Stimulated activated CD4-positive, alpha-beta T cell treated with anti-CD3 and anti-CD28 coated beads, Interleukin-1b, Interleukin-23, amount 100 ng/mL, for 1 hour (primary cell): ENCODE data around the gene AGBL3.
"Not testable (repeated sequence)": the region's sequence is repeated elsewhere in the genome, so short reads cannot be mapped to it uniquely, and the experiment has no call there.

Source experiments
- DNase-seq, 2 donors: peaks; one replicate each; pipeline ENCODE4 v3.0.0-alpha.2; 2020; ENCODE audit warnings: low read depth in 2 of 2

Gene AGBL3

DNA sequence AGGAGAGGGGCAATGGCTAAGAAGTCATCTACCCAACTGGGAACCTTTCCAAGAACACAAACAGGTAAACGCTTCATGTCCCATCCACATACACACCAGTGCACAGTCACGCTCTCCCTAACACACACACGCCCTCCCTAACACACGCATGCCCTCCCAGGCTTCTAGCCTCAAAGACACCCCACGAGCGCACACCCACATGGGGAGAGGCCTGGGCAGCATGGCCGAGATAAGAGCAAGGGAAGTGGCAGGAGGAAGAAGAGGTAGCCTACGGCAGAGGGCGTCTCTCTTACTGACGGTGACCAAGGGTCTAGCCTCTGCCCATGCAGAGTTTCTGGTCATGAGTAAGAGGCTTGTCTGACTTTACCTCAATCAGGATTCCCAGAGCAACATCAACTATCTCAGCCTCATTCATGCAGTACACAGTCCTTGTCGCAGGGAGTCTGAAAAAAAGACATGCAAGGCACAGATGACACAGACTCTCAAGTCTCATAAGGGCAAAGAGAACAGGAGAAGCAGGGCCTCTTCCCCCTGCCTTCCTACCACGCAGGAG is 181.1 kb downstream of the AGBL3 start:
- no peak for DNase-seq

DNA sequence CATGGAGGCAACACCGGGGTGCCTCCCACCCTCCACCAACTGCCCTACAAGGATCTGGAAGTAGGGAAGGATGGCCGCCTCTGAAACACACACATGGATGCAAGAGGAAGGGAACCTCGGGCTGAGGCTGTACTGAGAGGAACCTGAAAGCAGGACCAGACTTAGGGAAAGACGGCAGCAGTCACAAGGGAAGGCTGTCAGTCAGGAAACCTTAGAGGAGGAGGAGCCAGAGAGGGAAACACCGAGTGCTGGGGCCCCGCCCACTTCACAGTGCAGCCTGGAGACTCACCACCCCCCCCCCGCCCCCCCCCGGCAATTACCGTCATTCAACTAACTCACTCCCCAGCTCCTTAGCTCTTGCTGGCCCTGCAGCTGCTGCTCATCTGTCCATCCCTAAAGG is 181.7 kb downstream of the AGBL3 start:
- no peak for DNase-seq

DNA sequence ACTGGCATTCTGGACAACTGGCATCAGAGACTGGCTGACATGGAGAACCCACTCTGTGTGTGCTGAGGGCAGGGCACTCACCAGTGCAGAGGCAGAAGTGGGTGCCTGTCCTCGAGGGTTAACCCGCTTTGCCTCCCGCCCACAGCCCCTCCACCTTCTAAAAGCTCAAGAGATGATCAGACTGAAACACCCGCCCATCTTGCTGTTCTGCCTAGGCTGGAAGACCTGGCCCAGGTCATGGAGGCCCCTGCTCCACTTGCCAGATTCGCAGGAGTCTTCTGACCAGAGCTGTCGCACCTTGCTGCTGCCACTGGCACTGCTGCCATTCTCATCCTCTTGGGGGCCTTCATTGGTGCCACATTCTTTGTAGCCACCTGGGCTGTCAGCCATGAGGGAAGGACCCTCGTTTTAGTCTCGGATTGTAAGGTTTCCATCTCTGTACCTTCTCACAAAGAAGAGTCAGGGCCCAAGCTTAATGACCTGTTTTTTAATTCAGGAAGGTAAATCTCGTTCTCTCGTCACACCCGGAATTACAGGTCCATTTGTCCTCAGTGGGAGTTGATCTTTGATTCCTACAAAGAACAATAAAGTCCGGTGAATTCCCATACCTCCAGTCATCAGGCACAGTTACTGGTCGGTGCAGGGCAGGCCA is 182.3 kb downstream of the AGBL3 start:
- no peak for DNase-seq

DNA sequence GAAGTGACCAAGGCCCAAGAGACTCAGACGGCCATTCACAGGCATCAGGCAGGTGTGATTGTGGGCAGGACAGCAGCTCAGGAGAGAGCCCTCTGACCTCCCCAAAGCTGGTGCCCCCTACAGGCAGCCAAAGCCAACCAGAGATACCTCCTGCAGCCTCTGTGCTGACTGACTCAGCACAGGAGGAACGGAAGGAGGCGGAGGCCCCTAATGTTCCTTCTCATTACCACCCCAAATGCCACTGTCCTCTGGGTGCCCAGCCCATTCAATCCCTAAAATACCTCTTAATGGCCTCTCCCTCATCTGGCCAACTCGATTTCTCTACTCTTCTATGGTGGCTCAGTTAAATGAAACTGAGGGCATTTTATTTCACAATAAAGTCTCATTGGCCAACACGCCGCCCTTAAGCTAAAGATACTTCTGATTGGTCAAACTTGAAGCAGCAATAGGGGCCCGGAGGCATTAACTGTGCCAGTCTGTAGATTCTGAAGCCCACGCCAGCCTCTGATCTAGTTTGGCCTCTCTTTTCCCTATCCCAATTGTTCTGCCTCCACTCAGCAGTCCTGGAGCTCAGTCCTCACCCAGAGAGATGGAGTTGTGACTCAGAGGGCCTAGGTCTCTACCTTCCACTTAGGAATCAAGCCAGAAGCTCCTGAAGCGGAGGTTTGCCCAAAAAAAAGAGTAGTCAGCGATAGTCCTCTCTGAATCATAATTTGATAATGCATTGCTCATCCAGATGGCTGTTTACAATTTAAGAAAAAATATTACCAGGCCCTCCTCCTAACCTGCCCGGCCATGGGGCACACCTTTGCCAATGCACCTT is 183.0 kb downstream of the AGBL3 start:
- DNase-seq: no peak

DNA sequence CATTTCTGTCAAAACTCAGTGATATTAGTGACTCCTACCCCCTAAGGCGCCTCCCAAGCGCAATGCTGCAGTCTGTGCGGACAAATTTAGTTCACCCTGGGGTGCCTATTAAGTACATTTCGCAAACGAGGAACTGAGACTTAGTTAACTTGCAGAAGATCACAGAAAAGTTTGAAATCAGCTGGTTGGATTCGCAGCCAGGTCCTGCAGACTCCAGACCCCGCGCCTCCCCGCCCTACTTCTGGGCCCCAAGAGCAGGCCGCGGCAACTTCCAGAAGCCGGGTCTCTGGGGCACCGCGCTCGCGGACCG is 183.6 kb downstream of the AGBL3 start:
- no peak for DNase-seq

DNA sequence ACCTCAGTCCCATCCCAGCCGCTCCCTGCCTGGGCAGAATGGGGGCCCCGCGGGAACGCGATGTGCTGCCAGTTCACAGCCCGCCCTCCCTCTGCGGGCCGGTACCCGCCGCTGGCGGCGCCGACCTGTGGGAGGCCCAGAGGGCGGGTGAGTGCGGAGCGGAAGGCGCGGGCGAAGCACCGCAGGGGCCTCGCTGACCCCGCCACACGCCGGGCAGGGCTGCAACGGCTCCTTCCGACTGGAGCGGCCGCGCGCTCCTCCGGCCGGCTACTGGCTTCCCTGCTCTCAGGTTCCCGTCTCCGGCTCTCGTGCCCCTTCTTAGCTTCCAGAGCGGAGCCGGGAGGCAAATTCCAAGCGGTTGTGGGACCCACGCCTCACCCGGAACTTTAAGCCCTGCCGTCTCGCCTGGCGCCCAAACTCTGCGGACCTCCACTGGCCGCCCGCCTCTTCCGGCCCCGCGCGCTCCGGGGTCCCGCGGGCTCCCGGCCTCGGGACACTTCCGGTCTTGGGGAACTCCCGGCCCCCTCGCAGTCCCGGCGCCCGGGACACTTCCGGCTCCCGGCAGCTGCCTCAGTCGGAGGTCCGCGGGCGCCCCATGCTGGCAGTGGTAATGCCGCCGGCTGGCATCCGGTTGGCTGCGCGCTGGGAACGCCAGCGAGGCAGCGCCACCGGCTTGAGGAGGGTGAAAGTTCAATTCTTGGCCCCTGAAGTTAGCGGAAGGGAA is 184.1 kb downstream of the AGBL3 start, which contains the start of gene CYREN:
CYREN (minus strand) TSS at position 434 of the 724 bp plus-strand sequence. CDS start 1,785 bp downstream, outside the sequence.
- peak; percentile 69 to 82 for DNase-seq

DNA sequence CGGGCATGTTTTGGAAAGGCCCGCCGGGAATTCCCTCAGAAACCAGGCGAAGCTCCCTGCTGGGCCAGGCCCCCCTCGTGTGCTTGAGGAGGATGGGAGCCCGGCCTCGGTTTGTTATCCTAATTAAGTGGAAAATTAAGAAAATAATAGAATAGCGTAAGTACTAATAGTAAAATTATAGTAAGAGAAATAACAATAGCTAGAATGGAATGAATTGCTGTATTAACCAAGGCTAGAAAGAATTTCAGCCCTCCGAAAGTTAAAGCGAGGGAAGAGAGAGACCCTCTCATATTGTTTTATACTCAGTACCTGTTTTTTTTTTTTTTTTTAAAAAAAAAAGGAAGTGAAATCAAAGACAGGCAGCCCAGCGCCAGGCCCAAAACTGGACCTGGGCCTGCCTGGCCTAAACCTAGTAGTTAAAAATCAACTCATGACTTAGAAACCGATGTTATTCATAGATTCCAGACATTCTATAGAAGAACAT is 184.7 kb downstream of the AGBL3 start:
- not testable (repeated sequence) for DNase-seq

DNA sequence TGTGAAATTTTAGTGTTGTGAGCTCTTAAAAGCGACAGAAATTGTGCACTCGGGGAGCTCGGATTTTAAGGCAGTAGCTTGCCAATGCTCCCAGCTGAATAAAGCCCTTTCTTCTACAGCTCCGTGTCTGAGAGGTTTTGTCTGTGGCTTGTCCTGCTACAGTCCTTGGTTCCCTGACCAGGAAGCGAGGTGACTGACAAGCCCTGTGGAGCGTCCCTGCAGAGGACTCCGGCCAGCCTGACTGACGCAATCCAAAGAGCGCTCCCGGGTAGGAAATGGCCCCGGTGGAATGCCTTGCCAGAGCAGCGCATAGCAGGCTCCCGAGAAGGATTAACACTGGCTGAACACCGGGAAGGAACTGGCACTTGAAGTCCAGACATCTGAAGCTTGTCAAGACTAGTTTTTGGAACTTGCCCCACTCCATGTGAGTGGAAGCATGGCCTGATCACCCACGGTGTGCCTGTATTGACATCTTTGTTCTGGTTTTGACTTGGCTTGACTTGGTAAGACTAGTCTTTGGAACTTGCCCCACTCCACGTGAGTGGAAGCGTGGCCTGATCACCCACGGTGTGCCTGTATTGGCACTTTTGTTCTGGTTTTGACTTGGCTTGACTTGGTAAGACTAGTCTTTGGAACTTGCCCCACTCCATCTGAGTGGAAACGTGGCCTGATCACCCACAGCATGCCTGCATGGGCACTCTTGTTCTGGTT is 185.4 kb downstream of the AGBL3 start:
- DNase-seq: not testable (repeated sequence)

DNA sequence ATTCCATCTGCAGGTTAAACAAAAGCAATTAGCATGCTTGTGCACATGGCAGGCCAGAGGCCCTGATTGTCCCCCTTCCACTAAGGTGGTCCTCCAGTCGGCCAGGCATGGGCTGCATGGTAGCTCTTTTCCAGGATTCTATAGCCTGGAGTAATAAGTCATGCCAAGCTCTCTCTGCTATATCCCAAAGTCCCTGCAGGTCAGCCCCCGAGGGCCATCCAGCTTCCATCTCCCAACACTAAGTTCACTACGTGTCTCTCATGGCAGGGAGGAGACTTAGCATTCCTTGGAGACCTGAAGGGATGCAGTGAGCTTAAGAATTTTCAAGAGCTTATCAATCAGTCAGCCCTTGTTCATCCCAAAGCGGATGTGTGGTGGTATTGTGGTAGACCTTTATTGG is 187.6 kb downstream of the AGBL3 start:
- DNase-seq: not testable (repeated sequence)

DNA sequence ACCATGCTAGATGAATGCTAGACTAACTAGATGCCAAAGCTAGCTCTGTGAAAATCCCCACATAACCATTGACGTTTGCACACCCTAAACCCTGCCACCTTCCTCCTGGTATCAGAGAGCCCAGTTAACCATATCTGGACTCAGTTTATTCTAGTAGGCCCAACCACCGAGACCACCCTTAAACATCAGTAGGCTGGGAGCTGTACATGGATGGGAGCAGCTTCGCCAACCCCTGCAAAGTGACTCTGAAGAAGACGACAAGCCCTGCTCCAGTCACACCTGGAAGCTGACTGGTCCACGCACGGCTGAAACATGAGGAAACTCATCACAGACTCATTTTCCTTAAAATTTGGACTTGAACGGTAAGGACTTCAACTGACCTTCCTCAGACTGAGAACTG is 188.6 kb downstream of the AGBL3 start:
- DNase-seq: no peak

DNA sequence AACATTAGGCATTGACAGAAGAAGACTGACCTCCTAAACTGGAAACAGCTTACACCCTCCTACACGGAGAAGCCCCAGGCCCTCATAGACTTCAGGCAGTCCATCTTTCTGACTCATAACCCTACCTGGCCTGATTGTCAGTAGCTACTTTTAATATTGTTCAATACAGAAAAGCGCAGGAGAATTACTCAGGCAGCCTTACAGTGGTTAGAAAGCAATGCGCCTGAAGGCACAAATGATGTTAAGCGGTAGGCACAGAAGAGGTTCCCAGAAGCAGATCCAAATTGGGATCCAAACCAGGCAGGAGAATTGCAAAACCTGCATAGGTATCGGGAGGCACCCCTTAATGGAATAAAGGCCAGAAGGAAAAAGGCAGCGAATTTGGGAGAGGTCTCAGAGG is 189.6 kb downstream of the AGBL3 start:
- no peak for DNase-seq

DNA sequence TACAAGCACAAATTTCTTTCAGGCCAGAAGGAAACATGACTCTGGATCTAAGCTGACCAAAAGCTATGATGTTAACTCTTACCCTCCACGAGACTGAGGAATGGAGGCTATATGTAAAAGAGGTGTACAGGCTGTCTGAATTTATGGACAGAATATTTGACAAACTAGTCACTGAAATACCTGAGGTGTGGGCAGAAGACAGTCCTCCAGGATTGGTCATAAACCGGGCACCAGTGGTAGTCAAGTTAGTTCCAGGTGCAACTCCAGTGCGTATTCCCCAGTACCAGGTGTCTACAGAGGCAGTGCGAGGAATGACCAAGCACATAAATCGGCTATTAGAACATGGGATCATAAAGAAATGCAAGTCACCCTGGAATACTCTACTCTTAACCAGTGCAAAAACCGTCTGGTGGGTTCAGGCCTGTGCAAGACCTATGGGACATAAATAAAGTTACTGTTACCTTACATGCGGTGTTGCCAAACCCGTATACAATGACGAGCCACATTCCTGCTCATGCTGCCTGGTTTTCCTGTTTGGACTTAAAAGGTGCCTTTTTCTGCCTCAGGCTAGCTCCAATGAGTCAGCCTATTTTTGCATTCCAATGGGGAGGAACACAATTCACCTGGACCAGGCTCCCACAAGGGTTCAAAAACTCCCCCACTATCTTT is 190.9 kb downstream of the AGBL3 start:
- no peak for DNase-seq

DNA sequence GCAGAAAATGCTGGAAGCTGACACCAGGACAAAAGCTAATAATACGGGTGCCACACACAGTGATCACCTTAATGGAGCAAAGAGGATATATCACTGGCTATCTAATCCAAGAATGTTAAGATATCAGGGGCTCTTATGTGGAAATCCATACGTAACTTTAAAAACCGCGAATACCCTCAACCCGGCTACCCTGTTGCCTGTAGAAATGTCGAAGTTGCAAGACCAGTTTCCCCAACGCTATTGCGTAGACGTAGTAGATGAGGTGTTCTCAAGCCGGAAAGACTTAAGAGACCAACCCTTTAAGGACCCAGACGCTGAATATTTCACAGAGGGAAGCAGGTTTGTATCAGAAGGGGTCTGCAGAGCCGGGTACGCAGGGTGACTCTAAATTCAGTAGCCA is 192.1 kb downstream of the AGBL3 start:
- no peak for DNase-seq

DNA sequence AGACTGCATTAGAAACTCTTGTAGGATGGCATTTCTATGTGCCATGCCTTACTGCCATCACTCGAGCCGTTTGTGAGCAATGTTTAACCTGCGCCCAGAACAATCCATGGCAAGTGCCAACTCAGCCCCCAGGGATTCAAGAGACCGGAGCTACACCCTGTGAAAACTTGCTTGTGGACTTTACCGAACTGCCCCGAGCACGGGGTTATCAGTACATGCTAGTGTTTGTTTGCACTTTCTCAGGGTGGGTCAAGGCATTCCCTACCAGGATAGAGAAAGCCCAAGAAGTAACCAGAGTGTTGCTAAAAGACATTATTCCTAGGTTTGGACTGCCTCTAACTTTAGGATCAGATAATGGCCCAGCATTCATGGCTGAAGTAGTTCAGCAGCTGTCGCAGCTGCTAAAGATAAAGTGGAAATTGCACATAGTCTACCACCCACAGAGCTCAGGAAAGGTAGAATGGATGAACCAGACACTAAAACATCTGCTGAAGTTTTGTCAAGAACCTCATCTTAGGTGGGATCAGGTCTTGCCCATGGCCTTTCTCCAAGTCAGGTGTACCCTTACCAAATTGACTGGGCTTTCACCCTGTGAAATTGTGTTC is 193.1 kb downstream of the AGBL3 start:
- DNase-seq: no peak

DNA sequence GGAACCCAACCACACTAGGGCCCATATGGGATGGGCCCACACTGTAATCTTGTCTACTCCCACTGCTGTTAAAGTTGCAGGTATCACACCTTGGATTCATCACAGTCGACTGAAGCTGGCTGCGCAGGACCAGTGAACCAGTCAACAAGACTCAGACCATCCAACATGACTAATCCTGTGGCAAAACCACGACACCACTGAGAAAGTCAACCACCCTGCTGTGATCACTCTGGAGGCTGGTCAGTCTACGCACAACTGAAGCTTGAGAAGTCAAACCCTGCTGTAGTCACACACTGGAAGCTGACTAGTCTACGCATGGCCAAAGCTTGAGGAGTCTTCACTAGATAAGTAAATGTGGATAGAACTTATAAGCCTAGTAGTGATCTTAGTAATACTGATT is 193.8 kb downstream of the AGBL3 start:
- DNase-seq: no peak

DNA sequence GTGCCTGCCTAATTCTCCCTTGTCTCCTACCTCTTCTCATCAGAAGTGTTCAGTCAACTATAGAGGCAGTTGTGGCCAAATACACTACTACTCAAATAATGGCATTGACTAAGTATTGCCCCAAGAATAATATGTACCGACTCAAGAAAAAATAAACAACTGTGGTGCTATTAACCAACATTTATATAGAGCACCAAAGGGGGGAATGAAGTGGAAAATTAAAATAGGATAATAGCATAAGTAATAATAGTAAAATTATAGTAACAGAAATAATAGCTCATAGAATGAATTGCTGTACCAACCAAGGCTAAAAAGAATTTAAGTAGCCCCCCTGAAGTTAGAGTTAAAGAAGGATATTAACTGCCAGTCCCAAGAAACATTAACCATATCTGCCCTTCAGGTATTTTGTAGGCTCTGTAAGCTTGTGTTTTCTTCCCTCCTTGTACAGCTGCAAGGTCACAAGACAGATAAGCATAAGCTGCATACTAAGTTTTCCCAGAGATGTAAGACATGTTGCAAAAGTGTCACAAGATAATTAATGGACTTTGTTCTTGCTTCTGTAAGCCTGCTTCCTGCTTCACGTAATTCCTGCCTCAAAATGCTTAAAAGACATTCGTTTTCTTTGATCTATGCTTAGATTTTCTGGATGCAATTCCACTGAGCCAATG is 195.1 kb downstream of the AGBL3 start:
- DNase-seq: no peak

DNA sequence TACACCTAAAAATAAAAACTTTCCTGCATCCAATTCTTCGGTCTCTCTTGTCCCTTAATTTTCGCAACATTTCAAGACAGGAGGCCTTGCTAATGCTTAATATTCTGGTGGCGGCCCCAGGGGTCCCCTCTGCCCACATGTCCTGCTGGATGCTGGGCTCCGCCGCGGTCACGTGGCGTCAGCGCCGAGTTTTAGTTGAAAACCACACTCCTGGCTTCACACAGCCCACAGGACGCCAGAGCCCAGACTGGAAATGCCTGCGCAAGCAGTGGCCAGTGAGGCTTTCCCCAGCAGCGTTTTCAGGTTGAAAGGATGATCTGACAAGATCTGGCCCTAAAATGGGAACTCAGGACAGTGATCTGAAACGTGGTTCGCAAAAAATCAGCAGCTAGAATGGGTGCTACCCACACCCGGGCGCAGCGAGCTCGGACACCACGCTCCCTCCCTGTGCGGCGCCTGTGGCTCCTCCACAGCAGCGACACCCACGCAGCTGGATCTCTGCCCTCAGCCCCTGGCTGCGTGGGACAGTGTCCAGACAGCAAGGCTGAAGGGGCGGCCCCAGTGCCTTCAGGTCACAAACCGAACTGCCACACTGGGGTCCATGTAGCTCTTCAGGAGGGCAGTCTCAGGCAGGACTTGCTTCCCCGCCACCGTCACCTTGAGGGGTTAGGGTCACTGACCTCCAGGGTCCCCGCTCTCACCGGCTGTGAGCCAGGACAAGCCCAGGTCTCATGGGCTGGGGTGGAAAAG is 195.8 kb downstream of the AGBL3 start:
- DNase-seq: no peak

DNA sequence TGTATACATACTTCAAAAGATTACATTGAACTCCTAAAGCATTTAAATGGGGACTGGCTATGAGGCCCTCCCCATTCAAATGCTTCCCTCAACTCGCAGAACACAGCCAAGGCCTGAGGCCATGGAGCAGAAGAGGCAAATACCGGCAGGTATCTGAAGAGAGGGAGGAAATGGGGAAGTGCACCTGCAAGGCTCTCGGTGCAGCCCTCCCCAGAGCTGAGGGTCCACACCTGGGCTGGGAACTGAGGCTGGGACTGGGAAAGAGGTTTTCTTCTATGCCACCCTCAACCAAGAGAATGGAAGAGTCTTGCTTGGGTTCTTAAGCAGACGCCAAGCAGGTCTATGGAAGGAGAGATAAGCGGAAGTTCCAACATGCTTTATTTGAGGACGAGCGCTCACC is 197.2 kb downstream of the AGBL3 start:
- no peak for DNase-seq

DNA sequence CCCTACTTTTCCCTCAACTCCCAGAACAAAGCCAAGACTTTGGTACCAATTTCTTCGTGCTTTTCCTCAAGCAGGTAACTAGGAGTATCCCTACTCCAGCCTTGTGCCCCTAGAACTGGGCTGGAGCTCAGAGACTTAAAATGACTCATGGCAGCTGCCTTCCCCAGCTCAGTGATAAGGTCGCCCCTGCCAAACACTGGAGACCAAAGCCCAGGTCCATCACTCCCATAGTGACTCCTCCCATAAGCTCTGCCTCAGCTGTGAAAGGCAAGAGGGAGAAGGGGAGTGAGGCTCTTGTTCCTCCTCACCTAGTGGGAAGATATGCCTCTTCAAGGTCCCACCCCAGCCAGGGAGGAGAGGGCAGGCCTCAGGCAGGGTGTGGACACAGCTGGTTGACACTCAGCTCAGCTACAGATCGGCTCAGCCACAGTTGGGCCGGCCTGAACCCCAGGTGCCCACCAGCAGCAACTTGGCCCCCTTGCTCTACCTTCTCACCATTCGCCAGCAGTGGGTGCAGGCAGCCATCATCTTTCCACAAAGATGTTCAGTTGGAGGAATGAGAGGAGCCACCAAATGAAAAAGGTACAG is 198.0 kb downstream of the AGBL3 start:
- no peak for DNase-seq
